Measurements from ENCODE around the gene ABHD8.

ABHD8 gene

GRCh38 chr19:17333611-17334413, 30.6 kb upstream of the ABHD8 start:
- DNase-seq: no peak

GRCh38 chr19:17332677-17333581, 29.7 kb upstream of the ABHD8 start:
- DNase-seq: peak; percentile 6

- DNase-seq: no peak
Observed at GRCh38 chr19:17332360-17332676, 29.1 kb upstream of the ABHD8 start.

GRCh38 chr19:17331045-17331558, 27.9 kb upstream of the ABHD8 start:
- DNase-seq: peak; percentile 90

GRCh38 chr19:17330262-17331044, 27.2 kb upstream of the ABHD8 start:
- DNase-seq: no peak

- no peak for DNase-seq
Observed at GRCh38 chr19:17329366-17330261, 26.4 kb upstream of the ABHD8 start.

GRCh38 chr19:17328517-17329365, 25.5 kb upstream of the ABHD8 start:
- DNase-seq: peak; percentile 7

GRCh38 chr19:17327654-17328516, 24.7 kb upstream of the ABHD8 start:
- peak; percentile 17 for DNase-seq

- no peak for DNase-seq
Observed at GRCh38 chr19:17327068-17327653, 23.9 kb upstream of the ABHD8 start.

- no peak for DNase-seq
Observed at GRCh38 chr19:17326595-17326966, 23.4 kb upstream of the ABHD8 start.

- no peak for DNase-seq
Observed at GRCh38 chr19:17325881-17326594, 22.8 kb upstream of the ABHD8 start.

GRCh38 chr19:17325133-17325532, 21.9 kb upstream of the ABHD8 start:
- DNase-seq: no peak

- DNase-seq: no peak
Observed at GRCh38 chr19:17324357-17325114, 21.3 kb upstream of the ABHD8 start.

- no peak for DNase-seq
Observed at GRCh38 chr19:17323964-17324332, 20.7 kb upstream of the ABHD8 start.

GRCh38 chr19:17323300-17323963, 20.2 kb upstream of the ABHD8 start:
- no peak for DNase-seq

- DNase-seq: no peak
Observed at GRCh38 chr19:17322854-17323253, 19.6 kb upstream of the ABHD8 start.

- no peak for DNase-seq
Observed at GRCh38 chr19:17321655-17322489, 18.6 kb upstream of the ABHD8 start.
